Colonic mucosa (tissue), 4 donors: ENCODE data around the gene FAAH. TPM values are rescaled to one million over a fixed set of nuclear protein-coding genes. Genes with fewer than 3 reads are reported as not detected.

Experiments used
- DNase-seq: peaks from one replicate; pipeline ENCODE4 v3.0.0-alpha.2; 2020
- H3K27ac ChIP-seq: fragments of 200-600 bp; one replicate; pipeline ENCODE4 v1.8.0; 2021
- H3K27me3 ChIP-seq: fragments of 200-600 bp; one replicate; pipeline ENCODE4 v1.8.0; 2021
- H3K36me3 ChIP-seq: fragments of 200-600 bp; one replicate; pipeline ENCODE4 v1.8.0; 2021
- H3K4me1 ChIP-seq: fragments of 200-600 bp; one replicate; pipeline ENCODE4 v1.8.0; 2021; ENCODE audit warnings: mild to moderate bottlenecking
- H3K4me3 ChIP-seq: fragments of 200-600 bp; one replicate; pipeline ENCODE4 v1.8.0; 2021
- H3K9ac ChIP-seq, 2 donors: one replicate each; pipeline ENCODE4 v1.7.0; 2013; ENCODE audit warnings: control low read depth in 2 of 2, low read depth in 2 of 2, low read length in 2 of 2
- H3K9me3 ChIP-seq: fragments of 200-600 bp; one replicate; pipeline ENCODE4 v1.8.0; 2021
- CTCF ChIP-seq: fragments of 200-600 bp; IDR thresholded peaks from one replicate; pipeline ENCODE4 v1.8.0; 2022; ENCODE audit warnings: antibody characterized with exemption, mild to moderate bottlenecking
- intact Hi-C: fragments of 100-400 bp; cut with DNase I; formaldehyde crosslinking; loops from one replicate; pipeline ENCODE4 v1.14.1; 2022
- total RNA-seq, 2 donors: library from RNA; stranded (reverse); fragmentation: NEBNext Ultra II Directional in 1 of 2; extraction: Animal tissue kit (Norgen Biotek cat#: 25700) in 1 of 2; gene quantifications; one replicate each; pipeline ENCODE4 v1.2.1, GENCODE V29; 2021
- donor health status: healthy.
- donor health status: DM: no; HTN: no; CAD: no.
- donor health status: DM: no; HTN: no; CAD: no.

The FAAH gene
- total RNA-seq, 2 donors from 2014 or later: 70.0 to 117 TPM

- no peaks in the 10 kb centered on the region for H3K9me3 ChIP-seq
- H3K27ac ChIP-seq: no peak overlapping the region
- no peaks in the 10 kb centered on the region for H3K36me3 ChIP-seq
- no peaks in the 10 kb centered on the region for H3K4me1 ChIP-seq
- DNase-seq: no peak
- intact Hi-C loops: no loop called here
- no peak overlapping the region for H3K9ac ChIP-seq
- no peak overlapping the region for H3K4me3 ChIP-seq
- H3K27me3 ChIP-seq: no peaks in the 10 kb centered on the region
- TF ChIP-seq CTCF: no peak
Measured at GRCh38 chr1:46415514-46415913, 21.4 kb downstream of the FAAH start.

GRCh38 chr1:46418976-46419375 is 24.9 kb downstream of the FAAH start:
- Histone ChIP-seq H3K27me3 (no peaks in the 10 kb centered on the region), H3K9me3 (no peaks in the 10 kb centered on the region), H3K36me3 (no peaks in the 10 kb centered on the region), H3K9ac (no peak overlapping the region), H3K4me3 (no peak overlapping the region), H3K27ac (no peak overlapping the region), H3K4me1 (no peaks in the 10 kb centered on the region)
- DNase-seq: no peak
- intact Hi-C loops: no loop called here
- no peak for TF ChIP-seq CTCF

GRCh38 chr1:46420533-46420915 is 26.4 kb downstream of the FAAH start:
- H3K27me3 ChIP-seq: no peaks in the 10 kb centered on the region
- no peak overlapping the region for H3K4me3 ChIP-seq
- no peaks in the 10 kb centered on the region for H3K4me1 ChIP-seq
- DNase-seq: no peak
- H3K9ac ChIP-seq: no peak overlapping the region
- TF ChIP-seq CTCF: no peak
- no peaks in the 10 kb centered on the region for H3K9me3 ChIP-seq
- intact Hi-C loops: no loop called here
- H3K36me3 ChIP-seq: no peaks in the 10 kb centered on the region
- H3K27ac ChIP-seq: no peak overlapping the region

GRCh38 chr1:46421739-46422138 is 27.6 kb downstream of the FAAH start:
- Histone ChIP-seq H3K4me3 (no peak overlapping the region), H3K27ac (no peak overlapping the region), H3K27me3 (no peaks in the 10 kb centered on the region), H3K36me3 (no peaks in the 10 kb centered on the region), H3K9ac (no peak overlapping the region), H3K9me3 (no peaks in the 10 kb centered on the region), H3K4me1 (no peaks in the 10 kb centered on the region)
- DNase-seq: no peak
- intact Hi-C loops: no loop called here
- no peak for TF ChIP-seq CTCF

DNA sequence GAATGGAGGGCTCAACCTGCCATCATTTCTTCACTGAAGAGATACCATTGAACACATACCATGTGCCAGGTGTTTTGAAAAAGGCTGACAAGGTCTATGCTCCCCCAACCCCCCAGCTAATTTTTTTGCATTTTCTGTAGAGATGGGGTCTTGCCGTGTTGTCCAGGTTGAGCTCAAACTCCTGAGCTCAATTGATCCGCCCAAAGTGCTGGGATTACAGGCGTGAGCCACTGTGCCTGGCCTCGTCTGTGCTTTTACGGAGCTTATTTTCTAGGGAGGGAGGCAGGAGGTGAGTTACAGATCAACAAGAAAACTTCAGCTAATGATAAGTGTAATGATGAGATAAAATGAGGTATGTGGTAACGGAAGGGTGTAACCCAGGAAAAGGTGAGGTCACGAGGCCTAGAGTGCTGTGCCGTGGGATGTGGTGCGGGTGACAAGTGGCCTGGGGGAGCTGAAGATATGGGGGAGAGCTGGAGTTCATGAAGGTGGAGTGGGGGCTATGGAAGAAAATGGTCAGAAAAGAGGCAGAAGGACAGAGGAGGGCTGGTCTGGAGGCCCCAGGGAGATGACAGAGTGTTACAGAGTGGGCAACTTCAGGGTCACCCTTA is 28.2 kb downstream of the FAAH start:
- Histone ChIP-seq H3K4me3 (no peak overlapping the region), H3K9me3 (no peaks in the 10 kb centered on the region), H3K9ac (no peak overlapping the region), H3K36me3 (no peaks in the 10 kb centered on the region), H3K27me3 (no peaks in the 10 kb centered on the region), H3K4me1 (no peaks in the 10 kb centered on the region), H3K27ac (no peak overlapping the region)
- intact Hi-C loops: no loop called here
- no peak for TF ChIP-seq CTCF
- no peak for DNase-seq
